ENCODE measurements around the gene CWF19L2. TPM values are rescaled to one million over a fixed set of nuclear protein-coding genes. Genes with fewer than 3 reads are reported as not detected.

The CWF19L2 gene
- total RNA-seq, 1 donor from 2014 or later, result 14.8 TPM

DNA sequence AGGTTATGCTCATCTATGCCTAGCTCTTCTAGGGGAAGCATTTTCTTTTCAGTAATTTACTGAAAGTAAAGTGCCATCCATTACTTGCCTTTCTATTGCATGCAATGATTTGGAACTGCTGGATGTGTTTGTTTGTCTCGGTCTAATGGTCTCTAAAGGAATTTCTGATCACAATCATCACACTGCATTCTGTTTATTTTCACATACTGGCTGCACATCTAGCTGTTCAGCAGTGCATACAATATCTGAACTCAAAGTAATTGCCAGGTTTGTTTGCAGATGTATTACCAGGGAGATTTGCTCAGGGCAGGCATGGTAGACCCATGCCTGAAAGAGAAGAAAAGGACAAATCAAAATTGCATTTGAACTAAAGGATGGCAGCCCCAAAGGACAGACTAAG lies 36.4 kb upstream of the CWF19L2 start:
- H3K36me3 Mint-ChIP-seq (ENCODE audit: low read depth), result peaks cover 4% of the 10 kb centered on the region
- TF ChIP-seq, protein P1, sequence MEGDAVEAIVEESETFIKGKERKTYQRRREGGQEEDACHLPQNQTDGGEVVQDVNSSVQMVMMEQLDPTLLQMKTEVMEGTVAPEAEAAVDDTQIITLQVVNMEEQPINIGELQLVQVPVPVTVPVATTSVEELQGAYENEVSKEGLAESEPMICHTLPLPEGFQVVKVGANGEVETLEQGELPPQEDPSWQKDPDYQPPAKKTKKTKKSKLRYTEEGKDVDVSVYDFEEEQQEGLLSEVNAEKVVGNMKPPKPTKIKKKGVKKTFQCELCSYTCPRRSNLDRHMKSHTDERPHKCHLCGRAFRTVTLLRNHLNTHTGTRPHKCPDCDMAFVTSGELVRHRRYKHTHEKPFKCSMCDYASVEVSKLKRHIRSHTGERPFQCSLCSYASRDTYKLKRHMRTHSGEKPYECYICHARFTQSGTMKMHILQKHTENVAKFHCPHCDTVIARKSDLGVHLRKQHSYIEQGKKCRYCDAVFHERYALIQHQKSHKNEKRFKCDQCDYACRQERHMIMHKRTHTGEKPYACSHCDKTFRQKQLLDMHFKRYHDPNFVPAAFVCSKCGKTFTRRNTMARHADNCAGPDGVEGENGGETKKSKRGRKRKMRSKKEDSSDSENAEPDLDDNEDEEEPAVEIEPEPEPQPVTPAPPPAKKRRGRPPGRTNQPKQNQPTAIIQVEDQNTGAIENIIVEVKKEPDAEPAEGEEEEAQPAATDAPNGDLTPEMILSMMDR (conservative IDR thresholded peaks at IDR 0.05), result no peak
- H3K9me3 Mint-ChIP-seq, result peaks cover 5% of the 10 kb centered on the region
- H3K4me3 Mint-ChIP-seq, result no peak overlapping the region
- H3K27me3 Mint-ChIP-seq (ENCODE audit: low read depth), result no peaks in the 10 kb centered on the region
- DNase-seq (ENCODE audit: low read depth, low spot score), result no peak
- no peak overlapping the region for H3K27ac Mint-ChIP-seq (ENCODE audit: unreplicated experiment)
- H3K4me1 Mint-ChIP-seq, result no peaks in the 10 kb centered on the region

DNA sequence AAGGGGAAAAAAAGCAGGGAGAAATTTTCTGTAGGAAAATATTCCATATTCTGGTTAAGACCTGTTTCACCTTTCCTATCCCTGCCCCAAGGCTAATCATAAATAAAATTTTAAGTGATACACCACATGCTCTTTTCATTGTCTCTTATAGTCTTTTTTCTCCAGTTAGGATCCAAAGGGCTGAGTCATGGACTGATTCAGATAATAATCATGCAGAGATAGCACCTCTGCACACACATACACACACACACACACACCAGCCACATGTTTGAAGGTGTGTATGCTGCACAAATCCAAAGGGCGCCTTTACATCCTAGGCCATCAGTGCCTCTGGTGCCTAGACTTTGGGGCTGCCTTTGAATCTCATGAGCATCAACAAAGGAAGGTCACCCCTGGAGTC lies 35.5 kb upstream of the CWF19L2 start:
- TF ChIP-seq, protein P1 (conservative IDR thresholded peaks at IDR 0.05), result no peak
- Mint-ChIP-seq H3K4me3 (no peak overlapping the region), H3K27ac (ENCODE audit: unreplicated experiment) (no peak overlapping the region), H3K4me1 (no peaks in the 10 kb centered on the region), H3K9me3 (peaks cover 4% of the 10 kb centered on the region), H3K36me3 (ENCODE audit: low read depth) (peaks cover 4% of the 10 kb centered on the region), H3K27me3 (ENCODE audit: low read depth) (no peaks in the 10 kb centered on the region)
- DNase-seq (ENCODE audit: low read depth, low spot score), result no peak

DNA sequence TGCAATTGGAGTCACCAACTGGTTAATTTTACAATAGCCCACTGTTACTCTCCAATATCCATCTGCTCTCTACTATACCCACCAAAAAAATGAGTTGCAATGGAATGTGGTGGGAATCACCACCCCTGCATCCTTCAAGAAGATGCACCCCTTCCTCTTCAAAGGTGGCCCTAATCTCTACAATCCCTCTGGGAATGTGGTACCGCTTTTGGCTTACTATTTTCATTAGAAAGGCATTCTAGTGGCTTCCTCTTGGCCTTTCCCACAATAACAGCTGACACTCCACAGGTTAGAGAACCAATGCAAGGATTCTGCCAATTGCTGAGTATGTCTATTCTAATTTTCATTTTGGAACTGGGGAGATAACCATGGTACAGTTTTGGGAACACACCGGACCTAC lies 33.2 kb upstream of the CWF19L2 start:
- Mint-ChIP-seq H3K4me3 (no peak overlapping the region), H3K9me3 (no peaks in the 10 kb centered on the region), H3K27ac (ENCODE audit: unreplicated experiment) (no peak overlapping the region), H3K36me3 (ENCODE audit: low read depth) (no peaks in the 10 kb centered on the region), H3K4me1 (no peaks in the 10 kb centered on the region), H3K27me3 (ENCODE audit: low read depth) (no peaks in the 10 kb centered on the region)
- TF ChIP-seq, protein P1 (conservative IDR thresholded peaks at IDR 0.05), result no peak
- no peak for DNase-seq (ENCODE audit: low read depth, low spot score)

GRCh38 chr11:107482234-107482633 lies 24.6 kb upstream of the CWF19L2 start:
- DNase-seq (ENCODE audit: low read depth, low spot score), result no peak
- Mint-ChIP-seq H3K9me3 (no peaks in the 10 kb centered on the region), H3K27me3 (ENCODE audit: low read depth) (peaks cover 10% of the 10 kb centered on the region), H3K36me3 (ENCODE audit: low read depth) (no peaks in the 10 kb centered on the region), H3K27ac (ENCODE audit: unreplicated experiment) (no peak overlapping the region), H3K4me1 (no peaks in the 10 kb centered on the region), H3K4me3 (no peak overlapping the region)
- TF ChIP-seq, protein P1 (conservative IDR thresholded peaks at IDR 0.05), result no peak

DNA sequence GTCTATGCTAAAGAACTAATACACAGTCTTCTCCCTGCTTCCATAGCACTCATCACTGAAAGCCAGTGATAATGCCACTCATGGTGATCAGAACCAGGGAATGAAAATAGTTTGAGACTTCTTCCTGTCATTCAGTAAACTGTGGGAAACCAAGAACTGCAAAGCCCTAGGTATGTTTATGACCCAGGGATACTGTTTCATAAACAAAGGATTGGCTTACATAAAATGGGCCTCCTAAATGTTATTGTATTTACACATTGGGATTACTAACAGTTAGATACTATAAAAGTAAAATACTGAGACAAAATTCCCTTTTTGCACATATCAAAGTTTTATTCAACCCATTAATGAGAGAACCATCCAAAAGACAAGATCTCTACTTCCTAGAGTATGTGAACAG lies 21.3 kb upstream of the CWF19L2 start:
- Mint-ChIP-seq H3K36me3 (ENCODE audit: low read depth) (no peaks in the 10 kb centered on the region), H3K27me3 (ENCODE audit: low read depth) (peaks cover 36% of the 10 kb centered on the region), H3K9me3 (no peaks in the 10 kb centered on the region), H3K27ac (ENCODE audit: unreplicated experiment) (no peak overlapping the region), H3K4me1 (no peaks in the 10 kb centered on the region), H3K4me3 (no peak overlapping the region)
- TF ChIP-seq, protein P1 (conservative IDR thresholded peaks at IDR 0.05), result no peak
- DNase-seq (ENCODE audit: low read depth, low spot score), result no peak

DNA sequence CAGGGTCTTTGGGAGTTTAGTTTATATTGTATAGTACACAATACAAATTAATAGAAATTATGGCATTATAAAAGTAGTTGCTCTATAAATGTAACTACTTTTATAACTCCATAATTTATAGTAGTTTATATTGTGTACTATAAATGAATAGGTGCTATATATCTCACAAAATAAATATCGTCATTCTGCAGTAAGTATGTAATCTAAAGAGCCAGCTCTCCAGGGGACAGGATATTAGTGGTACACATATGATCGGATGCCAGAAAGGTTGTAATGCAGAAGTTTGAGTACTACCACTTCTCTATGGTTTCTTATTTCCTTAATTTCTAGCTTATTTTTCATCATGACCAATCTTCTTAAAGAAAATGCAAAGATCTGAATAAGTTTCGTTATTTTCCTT lies 20.2 kb upstream of the CWF19L2 start:
- H3K4me1 Mint-ChIP-seq, result no peaks in the 10 kb centered on the region
- no peak for DNase-seq (ENCODE audit: low read depth, low spot score)
- H3K27ac Mint-ChIP-seq (ENCODE audit: unreplicated experiment), result no peak overlapping the region
- H3K9me3 Mint-ChIP-seq, result no peaks in the 10 kb centered on the region
- no peak overlapping the region for H3K4me3 Mint-ChIP-seq
- TF ChIP-seq, protein P1 (conservative IDR thresholded peaks at IDR 0.05), result no peak
- H3K36me3 Mint-ChIP-seq (ENCODE audit: low read depth), result no peaks in the 10 kb centered on the region
- peaks cover 40% of the 10 kb centered on the region for H3K27me3 Mint-ChIP-seq (ENCODE audit: low read depth)
